ENCODE results near the gene CCDC85A.

DNA sequence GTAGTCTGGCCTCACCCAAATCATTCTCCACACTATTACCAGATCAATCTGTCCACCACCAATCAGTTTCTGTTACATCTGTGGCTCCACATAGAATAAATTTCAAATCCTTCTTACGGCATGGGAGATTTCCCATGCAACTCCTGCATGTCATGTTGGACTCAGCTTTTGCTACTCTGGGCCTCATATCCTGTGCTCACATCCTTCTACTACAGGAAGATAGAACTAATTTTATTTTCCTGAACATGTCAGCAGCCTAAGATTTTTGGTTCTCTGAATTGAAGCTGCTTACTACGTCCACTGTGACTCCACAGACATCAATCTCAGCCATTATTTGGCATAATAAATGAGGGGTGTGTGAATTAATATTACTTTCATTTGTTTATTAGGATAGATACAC, 181.1 kb downstream of the CCDC85A start:
- TF ChIP-seq, protein P1, sequence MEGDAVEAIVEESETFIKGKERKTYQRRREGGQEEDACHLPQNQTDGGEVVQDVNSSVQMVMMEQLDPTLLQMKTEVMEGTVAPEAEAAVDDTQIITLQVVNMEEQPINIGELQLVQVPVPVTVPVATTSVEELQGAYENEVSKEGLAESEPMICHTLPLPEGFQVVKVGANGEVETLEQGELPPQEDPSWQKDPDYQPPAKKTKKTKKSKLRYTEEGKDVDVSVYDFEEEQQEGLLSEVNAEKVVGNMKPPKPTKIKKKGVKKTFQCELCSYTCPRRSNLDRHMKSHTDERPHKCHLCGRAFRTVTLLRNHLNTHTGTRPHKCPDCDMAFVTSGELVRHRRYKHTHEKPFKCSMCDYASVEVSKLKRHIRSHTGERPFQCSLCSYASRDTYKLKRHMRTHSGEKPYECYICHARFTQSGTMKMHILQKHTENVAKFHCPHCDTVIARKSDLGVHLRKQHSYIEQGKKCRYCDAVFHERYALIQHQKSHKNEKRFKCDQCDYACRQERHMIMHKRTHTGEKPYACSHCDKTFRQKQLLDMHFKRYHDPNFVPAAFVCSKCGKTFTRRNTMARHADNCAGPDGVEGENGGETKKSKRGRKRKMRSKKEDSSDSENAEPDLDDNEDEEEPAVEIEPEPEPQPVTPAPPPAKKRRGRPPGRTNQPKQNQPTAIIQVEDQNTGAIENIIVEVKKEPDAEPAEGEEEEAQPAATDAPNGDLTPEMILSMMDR (IDR thresholded peaks at IDR 0.05), result no peak
- no peak for TF ChIP-seq POLR2A (IDR thresholded peaks at IDR 0.05)
